GM12878 (cell line): Measurements from ENCODE around the gene PDZRN4. TPM values are rescaled to one million over a fixed set of nuclear protein-coding genes. Genes with fewer than 3 reads are reported as not detected.

Source experiments
- ATAC-seq: fragments of 200-7000 bp; cut with Tn5 transposase; 3 replicates; pipeline ENCODE4 v1.9.1; 2020; ENCODE audit warnings: mild to moderate bottlenecking, moderate library complexity
- BruUV-seq: library from RNA; stranded (reverse); fragments of 400-500 nt; replicated peaks from 2 replicates; lab custom pipeline; 2021; lab: Mats Ljungman, UMichigan
- CTCF ChIA-PET: fragments of 300-600 bp; sonication (Branson Sonifier 250); formaldehyde crosslinking; extraction: SDS; loops from one replicate; lab custom pipeline; 2021; ENCODE audit warnings: inconsistent platforms; lab: Yijun Ruan, JAX
- POLR2A ChIA-PET: fragments of 350-600 bp; formaldehyde crosslinking; extraction: SDS; loops from one replicate; lab custom pipeline; 2021; ENCODE audit warnings: inconsistent platforms; lab: Charles Lee
- RAD21 ChIA-PET: fragments of 300-600 bp; sonication (Branson Sonifier 250); formaldehyde crosslinking; loops from one replicate; lab custom pipeline; 2023; ENCODE audit warnings: antibody characterized with exemption; ENCODE audit not compliant: unreplicated experiment; lab: Charles Lee
- SMC1A ChIA-PET: fragments of 300-600 bp; sonication (Branson Sonifier 250); formaldehyde crosslinking; loops from one replicate; lab custom pipeline; 2023; ENCODE audit not compliant: unreplicated experiment, uncharacterized antibody; lab: Charles Lee
- DNase-seq: peaks from one replicate; pipeline ENCODE4 v3.0.0-alpha.2; 2011; ENCODE audit warnings: low read depth, low spot score
- FAIRE-seq: peaks from 3 replicates; lab custom pipeline; 2011; peaks lifted over from hg19 to GRCh38; lab: Jason Lieb, UNC
- H2AFZ ChIP-seq: 2 replicates; pipeline ENCODE4 v1.6.0; 2011; ENCODE audit warnings: low read depth, low read length, control low read depth; ENCODE audit not compliant: control insufficient read depth
- H3K27ac ChIP-seq: 2 replicates; pipeline ENCODE4 v1.5.1; 2011; ENCODE audit warnings: control low read depth; ENCODE audit not compliant: control insufficient read depth, insufficient read depth
- H3K27me3 ChIP-seq, 2 experiments: replicated peaks in 1 of 2; 2 replicates each; pipeline versions ENCODE4 v1.6.0 to v1.6.1; 2011; ENCODE audit warnings: low read length in 1 of 2; ENCODE audit not compliant: control insufficient read depth in 2 of 2, insufficient read depth in 2 of 2
- H3K36me3 ChIP-seq, 2 experiments: 2 replicates each; pipeline ENCODE4 v1.5.1; 2011; ENCODE audit warnings: low read length in 1 of 2; ENCODE audit not compliant: control insufficient read depth in 2 of 2, insufficient read depth in 2 of 2
- H3K4me1 ChIP-seq: 2 replicates; pipeline ENCODE4 v1.6.1; 2011; ENCODE audit warnings: mild to moderate bottlenecking, low read length, moderate library complexity, mixed read lengths; ENCODE audit not compliant: control insufficient read depth, insufficient read depth
- H3K4me2 ChIP-seq: 2 replicates; pipeline ENCODE4 v1.6.0; 2011; ENCODE audit warnings: control low read depth; ENCODE audit not compliant: control insufficient read depth, insufficient read depth
- H3K4me3 ChIP-seq: fragments of 200-600 bp; sonication (generic); 2 replicates; pipeline ENCODE4 v1.5.1; 2016
- H3K79me2 ChIP-seq: 2 replicates; pipeline ENCODE4 v1.6.0; 2011; ENCODE audit warnings: low read length; ENCODE audit not compliant: control insufficient read depth, insufficient read depth
- H3K9ac ChIP-seq: 2 replicates; pipeline ENCODE4 v1.8.0; 2011; ENCODE audit warnings: low read length, control low read depth, mixed read lengths; ENCODE audit not compliant: control insufficient read depth, insufficient read depth
- H3K9me3 ChIP-seq: replicated peaks from 3 replicates; pipeline ENCODE4 v1.5.1; 2011; ENCODE audit warnings: mild to moderate bottlenecking, low read length; ENCODE audit not compliant: control insufficient read depth, insufficient read depth
- H4K20me1 ChIP-seq: 2 replicates; pipeline ENCODE4 v1.6.0; 2011; ENCODE audit not compliant: control insufficient read depth, insufficient read depth
- BRCA1 ChIP-seq: IDR thresholded peaks from 2 replicates; pipeline ENCODE4 v1.6.1; 2011; ENCODE audit warnings: low read depth, low read length, improper control_type of control experiment
- CTCF ChIP-seq, 3 experiments: IDR thresholded peaks in 2 of 3; conservative IDR thresholded peaks in 1 of 3; 2 replicates each; pipeline ENCODE4 v1.5.1; 2011; ENCODE audit warnings: low read depth in 3 of 3, low read length in 3 of 3, mild to moderate bottlenecking in 3 of 3, control low read depth in 2 of 3, moderate library complexity in 2 of 3, inconsistent platforms in 1 of 3, mixed read lengths in 1 of 3; ENCODE audit not compliant: control insufficient read depth in 2 of 3, insufficient read depth in 1 of 3; ENCODE audit errors: extremely low read depth in 1 of 3
- EZH2 ChIP-seq: IDR thresholded peaks from 2 replicates; pipeline ENCODE4 v1.6.1; 2012; ENCODE audit warnings: low read depth, mild to moderate bottlenecking, control low read depth, inconsistent platforms, low read length, borderline replicate concordance; ENCODE audit not compliant: control insufficient read depth
- FOXK2 ChIP-seq: fragments of 450-650 bp; IDR thresholded peaks from 2 replicates; pipeline ENCODE4 v1.6.1; 2017; ENCODE audit warnings: mild to moderate bottlenecking, moderate library complexity
- HDAC2 ChIP-seq: fragments of 200-600 bp; sonication (generic); IDR thresholded peaks from 2 replicates; pipeline ENCODE4 v1.6.1; 2017
- HDGF ChIP-seq: fragments of 450-650 bp; IDR thresholded peaks from 2 replicates; pipeline ENCODE4 v1.6.1; 2016; ENCODE audit warnings: antibody characterized with exemption
- LARP7 ChIP-seq: fragments of 450-650 bp; IDR thresholded peaks from 2 replicates; pipeline ENCODE4 v1.6.1; 2017; ENCODE audit warnings: mild to moderate bottlenecking
- MEF2B ChIP-seq: fragments of 450-650 bp; IDR thresholded peaks from 2 replicates; pipeline ENCODE4 v1.6.1; 2018; ENCODE audit warnings: mild to moderate bottlenecking, moderate library complexity; ENCODE audit not compliant: partially characterized antibody, poor library complexity, severe bottlenecking
- NR2F1 ChIP-seq: fragments of 450-650 bp; conservative IDR thresholded peaks from 2 replicates; pipeline ENCODE4 v1.6.1; 2017; ENCODE audit warnings: mild to moderate bottlenecking
- PRDM15 ChIP-seq: fragments of 450-650 bp; formaldehyde crosslinking; IDR thresholded peaks from 2 replicates; pipeline ENCODE4 v1.4.0; 2020; ENCODE audit warnings: mild to moderate bottlenecking, moderate library complexity
- RB1 ChIP-seq: fragments of 450-650 bp; formaldehyde crosslinking; IDR thresholded peaks from 2 replicates; pipeline ENCODE4 v1.6.1; 2017; ENCODE audit warnings: mild to moderate bottlenecking, borderline replicate concordance
- SMC3 ChIP-seq: IDR thresholded peaks from 2 replicates; pipeline ENCODE4 v1.6.1; 2011; ENCODE audit warnings: low read length, improper control_type of control experiment, borderline replicate concordance
- SREBF2 ChIP-seq: IDR thresholded peaks from 2 replicates; pipeline ENCODE4 v1.6.1; 2012; ENCODE audit warnings: mild to moderate bottlenecking, low read length
- SRF ChIP-seq, 2 experiments: IDR thresholded peaks; 2 replicates each; pipeline ENCODE4 v1.6.1; 2011; ENCODE audit warnings: low read depth in 2 of 2, low read length in 2 of 2, mild to moderate bottlenecking in 1 of 2, moderate library complexity in 1 of 2
- ZNF24 ChIP-seq: fragments of 450-650 bp; IDR thresholded peaks from 2 replicates; pipeline ENCODE4 v1.6.1; 2017; ENCODE audit warnings: antibody characterized with exemption, mild to moderate bottlenecking
- WGBS: methylation state at CpG from one replicate; pipeline ENCODE4 v1.1.6; 2016; ENCODE audit warnings: low lambda C conversion rate; ENCODE audit not compliant: insufficient replicate concordance, insufficient coverage; ENCODE audit errors: missing lambda C conversion rate; 5-methylcytosine and 5-hydroxymethylcytosine counted together
- in situ Hi-C: fragments of 300-500 bp; cut with MboI; formaldehyde crosslinking; loops from 9 replicates; pipeline ENCODE4 v1.14.3; 2018; ENCODE audit warnings: mixed read lengths
- intact Hi-C: fragments of 100-400 bp; cut with micrococcal nuclease; formaldehyde crosslinking; loops from one replicate; pipeline ENCODE4 v1.14.2; 2022; ENCODE audit not compliant: unreplicated experiment
- polyA plus RNA-seq, 11 experiments: library from polyadenylated mRNA; depleted of rRNA in 4 of 11; unstranded in 6 of 11; stranded (reverse) in 5 of 11; fragments of >200 nt; fragmentation: Nextera tagmentation in 4 of 11; fragmentation: Illumina TruSeq in 1 of 11; extraction: Ambion mirVana in 4 of 11; extraction: Trizol in 1 of 11; gene quantifications; 1 replicate in 1 of 11; 2 replicates in 10 of 11; pipeline versions ENCODE4 v1.2.1 to v1.2.3, GENCODE V29; 2011 to 2016; ENCODE audit warnings: inconsistent platforms in 2 of 11, missing spikeins in 2 of 11, low read depth in 1 of 11
- total RNA-seq, 4 experiments: library from RNA; depleted of rRNA in 3 of 4; stranded (reverse); fragments of >200 nt in 3 of 4; fragmentation: Illumina TruSeq in 1 of 4; extraction: Trizol in 1 of 4; gene quantifications; 2 replicates each; pipeline versions ENCODE4 v1.2.1 to v1.2.3, GENCODE V29; 2013 to 2021

PDZRN4 gene
- total and polyA plus RNA-seq, 10 of the 15 experiments (the other 5 are each of a cell fraction or from before 2014, with no cell fraction given) = 0.03 TPM; not detected in 9

- no peaks in the 10 kb centered on the region for H4K20me1 ChIP-seq
- no peak for ATAC-seq
- H3K9me3 ChIP-seq = no peaks in the 10 kb centered on the region
- H3K4me1 ChIP-seq = no peaks in the 10 kb centered on the region
- TF ChIP-seq HDGF (no peak), SRF (IDR thresholded peaks at IDR 0.05; ENCODE audit: low read depth in 2 of 2, low read length in 2 of 2) (no peak), HDAC2 (no peak), RB1 (no peak), EZH2 (no peak), SREBF2 (no peak)
- TF ChIP-seq, all 136 proteins: peak for 0
- ChIA-PET CTCF (no interaction called here), RAD21 (no interaction called here), SMC1A (no interaction called here), POLR2A (no interaction called here)
- intact Hi-C loops (no loop called here), in situ Hi-C loops (no loop called here)
- DNase-seq (no peak), FAIRE-seq (no peak)
- Histone ChIP-seq H3K79me2 (no peaks in the 10 kb centered on the region), H3K4me2 (no peak overlapping the region), H3K9ac (no peak overlapping the region), H3K36me3 (no peaks in the 10 kb centered on the region), H3K27me3 (no peaks in the 10 kb centered on the region), H3K4me3 (no peak overlapping the region), H2AFZ (no peak overlapping the region), H3K27ac (no peak overlapping the region)
- BruUV-seq = no TSS peak
- WGBS = 79% methylated on average over 1 of the region's 1 CpG
These were observed 349.4 kb downstream of the PDZRN4 start for GRCh38 chr12:41537522-41537921.

- no peak overlapping the region for H3K4me3 ChIP-seq
- WGBS = 1% methylated on average over 6 of the region's 6 CpGs
- ChIA-PET CTCF (no interaction called here), SMC1A (no interaction called here), POLR2A (no interaction called here), RAD21 (no interaction called here)
- DNase-seq (no peak), FAIRE-seq (no peak), ATAC-seq (no peak)
- intact Hi-C loops = no loop called here
- H3K79me2 ChIP-seq = no peaks in the 10 kb centered on the region
- no peaks in the 10 kb centered on the region for H3K9me3 ChIP-seq
- H3K4me2 ChIP-seq = no peak overlapping the region
- H3K9ac ChIP-seq = no peak overlapping the region
- no peak overlapping the region for H3K27ac ChIP-seq
- no peak overlapping the region for H2AFZ ChIP-seq
- no peaks in the 10 kb centered on the region for H3K36me3 ChIP-seq
- no peaks in the 10 kb centered on the region for H3K4me1 ChIP-seq
- BruUV-seq = no TSS peak
- no peaks in the 10 kb centered on the region for H4K20me1 ChIP-seq
- in situ Hi-C loops = no loop called here
- H3K27me3 ChIP-seq = no peaks in the 10 kb centered on the region
- no peak for TF ChIP-seq MEF2B
- no peak for TF ChIP-seq ZNF24
- no peak for TF ChIP-seq NR2F1
- TF ChIP-seq FOXK2 = no peak
- TF ChIP-seq CTCF (IDR thresholded peaks at IDR 0.05 in 2 of 3, conservative IDR thresholded peaks at IDR 0.05 in 1 of 3; ENCODE audit: control insufficient read depth in 2 of 3, extremely low read depth in 1 of 3, insufficient read depth in 1 of 3, low read depth in 3 of 3, low read length in 3 of 3) = no peak
- TF ChIP-seq LARP7 = no peak
- no peak for TF ChIP-seq SMC3
- no peak for TF ChIP-seq PRDM15 (CRISPR knock-in tag)
- TF ChIP-seq BRCA1 = no peak
These were observed 357.6 kb downstream of the PDZRN4 start for GRCh38 chr12:41545761-41546160.
